CD4-positive, alpha-beta T cell treated with Interferon alpha-2 for 1 hour (primary cell): ENCODE results near the gene VWA3B.

Source experiments
- DNase-seq, 2 donors: peaks; one replicate each; pipeline ENCODE4 v3.0.0-alpha.2; 2020 to 2022

The VWA3B gene

DNA sequence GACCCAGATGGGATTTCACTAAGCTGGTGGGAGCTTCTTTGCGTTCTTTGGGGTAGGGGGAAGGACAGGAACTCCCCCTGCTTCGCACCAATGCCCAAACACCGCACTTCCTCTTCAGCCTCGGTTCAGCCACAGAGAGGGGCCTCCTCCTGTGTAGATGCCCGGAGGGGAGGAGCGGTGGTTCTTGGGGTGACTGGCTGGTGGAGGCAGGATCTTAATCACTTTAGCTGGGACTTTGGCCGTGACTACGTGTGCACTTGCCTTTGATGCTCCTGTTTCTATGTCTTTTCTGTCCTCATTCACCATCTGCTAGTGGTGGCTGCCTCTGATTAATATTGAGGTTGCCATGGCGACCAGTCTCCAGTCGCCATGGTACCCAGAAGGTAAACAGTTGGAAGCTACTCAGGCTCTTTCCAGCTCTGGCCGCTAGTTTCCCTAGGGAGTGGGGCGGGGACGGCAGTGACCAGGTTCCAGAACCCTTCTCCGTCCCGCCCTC lies 261.1 kb downstream of the VWA3B start:
- no peak for DNase-seq

DNA sequence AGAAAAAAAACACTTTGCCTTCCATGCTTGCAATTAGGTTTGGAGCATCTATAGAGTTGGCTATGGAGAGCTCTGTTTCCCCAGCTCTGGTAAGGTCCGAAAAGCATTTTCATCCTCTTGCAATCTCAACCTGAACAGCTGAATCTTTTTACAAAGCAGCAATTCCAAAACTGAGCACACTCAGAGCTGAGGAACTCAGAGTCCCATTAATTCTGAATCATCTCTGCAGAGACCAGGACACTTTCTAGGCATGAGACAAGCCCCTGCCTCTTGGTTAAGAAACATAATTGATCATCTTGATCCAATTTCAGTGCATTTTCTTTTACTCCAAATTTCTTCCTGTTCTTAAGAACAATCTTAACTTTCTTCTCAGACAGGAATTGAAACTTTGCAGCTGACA lies 263.4 kb downstream of the VWA3B start:
- DNase-seq = no peak

DNA sequence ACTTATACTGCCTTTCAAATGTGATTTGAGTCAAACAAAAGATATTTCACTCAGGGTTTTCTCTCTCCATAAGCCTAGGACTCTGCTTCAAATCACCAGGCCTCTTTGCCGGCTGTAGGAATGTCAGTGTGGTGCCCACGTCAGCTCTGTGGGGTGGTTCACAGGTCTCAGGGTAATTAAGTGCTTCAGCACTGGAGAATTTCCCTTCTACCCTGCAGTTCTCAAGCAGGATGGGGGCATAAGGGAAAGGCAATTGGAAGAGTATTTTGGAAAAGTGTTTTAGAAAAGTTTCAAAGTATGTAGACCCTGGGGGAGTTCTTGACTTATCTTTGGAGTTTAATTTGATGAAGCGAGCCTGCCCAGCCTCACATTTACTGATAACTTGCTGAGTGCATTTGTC lies 268.9 kb downstream of the VWA3B start:
- DNase-seq = no peak

DNA sequence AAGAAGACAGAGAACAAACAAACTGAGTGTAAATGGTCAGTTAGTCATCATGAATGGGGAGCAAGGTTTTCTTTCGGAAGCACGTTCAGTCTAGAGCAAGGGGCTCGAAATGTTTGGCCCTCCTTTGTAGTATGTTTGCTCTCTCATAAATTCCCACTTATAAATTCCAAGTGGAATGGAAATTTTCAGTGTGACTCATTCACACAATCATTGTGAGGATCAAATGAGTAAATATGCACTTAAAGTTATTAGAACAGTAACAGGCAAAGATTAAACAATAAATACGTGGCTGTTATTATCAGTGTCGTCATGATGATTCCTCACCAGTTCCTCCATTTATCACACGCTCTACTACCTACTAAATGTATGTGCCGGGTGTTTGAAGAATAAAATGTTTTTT lies 269.8 kb downstream of the VWA3B start:
- no peak for DNase-seq

DNA sequence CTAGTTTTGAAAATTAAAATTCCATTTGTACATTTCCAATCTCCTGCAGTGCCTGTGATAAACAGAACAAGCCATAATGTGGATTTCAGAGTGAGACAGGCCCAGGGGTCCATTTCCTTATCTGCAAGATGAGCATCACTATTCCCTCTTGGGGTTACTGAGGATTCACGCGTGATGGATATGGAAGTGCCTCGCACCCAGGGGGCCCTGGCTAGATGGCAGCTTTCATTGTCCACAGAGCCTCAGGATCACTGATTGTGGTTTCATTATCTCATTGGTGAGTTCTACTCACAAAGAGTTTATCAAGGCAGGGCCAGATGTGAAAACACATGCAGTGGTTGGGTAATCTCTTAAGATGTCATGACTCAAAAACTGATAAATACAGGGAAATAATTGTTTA lies 270.9 kb downstream of the VWA3B start:
- DNase-seq = no peak

DNA sequence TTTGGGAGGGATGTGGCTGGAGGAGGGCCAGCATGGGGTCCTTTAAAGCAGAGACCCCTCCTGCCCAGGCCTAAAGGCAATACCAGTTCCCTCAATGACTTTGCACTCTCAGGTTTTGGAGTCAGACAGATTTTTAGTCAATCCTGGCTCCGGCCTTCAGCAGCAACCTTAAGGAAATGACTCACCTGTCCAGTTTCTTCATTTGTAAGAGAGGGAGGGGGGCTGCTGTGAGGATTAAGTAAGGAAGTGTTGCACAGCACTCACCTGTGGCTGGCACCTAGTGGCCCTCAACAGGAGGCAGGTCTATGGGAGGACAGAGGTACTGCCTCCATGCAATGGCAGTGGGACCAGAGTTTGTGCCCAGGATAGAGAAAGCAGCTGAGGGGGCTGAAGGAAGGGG lies 273.0 kb downstream of the VWA3B start:
- no peak for DNase-seq
